Left lobe of liver (tissue), 2 donors: ENCODE results near the gene MS4A6A. TPM values are rescaled to one million over a fixed set of nuclear protein-coding genes. Genes with fewer than 3 reads are reported as not detected.
A peak's percentile ranks its signal among the peaks of the same experiment; 100 is the strongest.
"Not testable (repeated sequence)": the region's sequence is repeated elsewhere in the genome, so short reads cannot be mapped to it uniquely, and the experiment has no call there.

Source experiments
- ATAC-seq: fragments of 200-7000 bp; cut with Tn5 transposase; one replicate; pipeline ENCODE4 v1.9.1; 2020; ENCODE audit warnings: mild to moderate bottlenecking, moderate library complexity
- DNase-seq: peaks from one replicate; pipeline ENCODE4 v3.0.0-alpha.2; 2020; ENCODE audit warnings: low spot score
- total RNA-seq: library from RNA; stranded (reverse); gene quantifications from one replicate; pipeline ENCODE4 v1.2.1, GENCODE V29; 2021
- donor health status: DM: no; HTN: no; CAD: no; lungs with moderate emphysema.
- donor health status: DM: no; HTN: yes; CAD: no.

The MS4A6A gene, protein sequence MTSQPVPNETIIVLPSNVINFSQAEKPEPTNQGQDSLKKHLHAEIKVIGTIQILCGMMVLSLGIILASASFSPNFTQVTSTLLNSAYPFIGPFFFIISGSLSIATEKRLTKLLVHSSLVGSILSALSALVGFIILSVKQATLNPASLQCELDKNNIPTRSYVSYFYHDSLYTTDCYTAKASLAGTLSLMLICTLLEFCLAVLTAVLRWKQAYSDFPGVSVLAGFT
- total RNA-seq, result 37.7 TPM

DNA sequence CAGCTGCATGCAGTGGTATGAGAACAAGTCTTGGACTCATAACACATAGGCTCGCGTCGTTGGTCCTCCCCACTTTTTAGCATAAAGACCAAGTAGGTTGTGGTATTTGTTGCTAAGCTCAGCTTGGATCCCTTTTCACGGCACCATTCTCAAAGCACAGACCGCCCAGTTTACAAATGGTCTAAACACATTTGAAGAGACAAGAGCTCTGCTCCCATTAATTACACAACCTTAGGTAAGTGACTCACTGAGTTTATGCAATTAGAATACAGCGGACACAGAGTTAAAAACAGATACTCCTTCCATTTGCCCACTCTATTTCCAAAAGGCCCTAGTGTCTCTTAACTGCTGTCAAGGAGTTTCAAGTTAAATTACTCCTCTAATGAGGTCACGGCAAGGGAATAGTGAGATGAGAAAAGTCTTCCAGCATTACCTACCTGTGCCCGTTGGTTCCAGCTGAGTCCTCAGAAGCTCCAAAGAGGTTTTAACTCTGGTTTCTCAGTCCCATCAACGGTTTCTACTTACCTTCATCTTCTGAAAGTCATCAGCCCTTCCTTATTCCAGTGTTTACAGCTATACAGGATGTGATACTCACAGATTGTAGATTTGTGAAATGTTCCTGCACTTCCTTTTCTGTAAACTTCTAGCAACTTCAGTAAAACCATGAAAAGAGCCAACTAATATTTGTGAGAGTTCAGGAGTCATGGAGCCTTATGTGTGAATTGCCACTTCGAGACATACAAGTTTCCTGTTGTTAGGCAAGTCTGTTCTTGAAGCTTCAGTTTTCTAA, at the start of gene MS4A6A:
MS4A6A (minus strand) TSS at position 543 of the 790 bp plus-strand sequence. CDS start 1,356 bp downstream, outside the sequence.
- ATAC-seq, result peak; percentile 57
- no peak for DNase-seq

- ATAC-seq, result no peak
- no peak for DNase-seq
Measured at GRCh38 chr11:60230681-60231080, 47.8 kb upstream of the MS4A6A start.

GRCh38 chr11:60222141-60222540, 39.3 kb upstream of the MS4A6A start:
- no peak for ATAC-seq
- no peak for DNase-seq

- ATAC-seq (no peak), DNase-seq (no peak)
Measured at GRCh38 chr11:60221692-60222091, 38.8 kb upstream of the MS4A6A start.

GRCh38 chr11:60221181-60221580, 38.3 kb upstream of the MS4A6A start:
- ATAC-seq, result no peak
- no peak for DNase-seq

DNA sequence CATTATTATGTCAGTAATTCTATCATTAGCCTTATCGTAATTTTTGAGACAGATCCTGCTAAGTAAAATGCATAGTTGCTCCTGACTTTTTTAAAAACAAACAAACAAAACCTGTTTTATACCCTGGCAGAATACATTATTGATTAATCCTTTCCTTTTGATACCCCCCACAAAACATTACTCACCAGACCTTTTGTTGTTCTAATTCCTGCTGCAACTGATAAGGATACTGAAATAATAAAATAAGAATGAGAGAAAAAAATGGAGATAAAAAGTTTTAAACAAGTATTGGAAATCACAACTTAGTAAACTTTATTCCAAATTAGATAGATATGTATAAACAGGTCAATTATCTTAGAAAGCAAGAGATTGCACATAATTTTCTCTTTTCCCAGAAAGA, 31.5 kb upstream of the MS4A6A start:
- no peak for DNase-seq

DNA sequence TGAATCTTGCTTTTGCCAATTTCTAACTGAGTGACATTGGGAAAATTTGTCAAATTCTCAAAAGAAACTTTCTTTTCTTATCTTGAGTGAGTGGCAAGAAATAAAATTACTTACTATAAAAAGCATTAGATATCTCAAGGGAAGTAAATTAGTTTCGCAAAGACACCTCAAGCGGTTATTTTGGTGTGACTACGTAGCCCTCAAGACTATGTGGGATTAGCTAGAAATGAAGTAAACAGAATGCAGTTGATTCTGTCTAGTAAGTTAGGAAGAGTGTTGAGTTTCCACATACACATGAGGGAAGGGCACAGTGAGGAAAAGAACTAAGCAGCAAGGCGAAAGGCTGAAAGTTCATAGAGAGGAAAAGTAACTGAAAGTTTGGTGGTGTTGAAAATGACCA, 28.3 kb upstream of the MS4A6A start:
- ATAC-seq (no peak), DNase-seq (no peak)

More for the DNA sequence above, 31.5 kb upstream of the MS4A6A start:
- no peak for ATAC-seq

- ATAC-seq (no peak), DNase-seq (no peak)
Measured at GRCh38 chr11:60209977-60210376, 27.1 kb upstream of the MS4A6A start.

DNA sequence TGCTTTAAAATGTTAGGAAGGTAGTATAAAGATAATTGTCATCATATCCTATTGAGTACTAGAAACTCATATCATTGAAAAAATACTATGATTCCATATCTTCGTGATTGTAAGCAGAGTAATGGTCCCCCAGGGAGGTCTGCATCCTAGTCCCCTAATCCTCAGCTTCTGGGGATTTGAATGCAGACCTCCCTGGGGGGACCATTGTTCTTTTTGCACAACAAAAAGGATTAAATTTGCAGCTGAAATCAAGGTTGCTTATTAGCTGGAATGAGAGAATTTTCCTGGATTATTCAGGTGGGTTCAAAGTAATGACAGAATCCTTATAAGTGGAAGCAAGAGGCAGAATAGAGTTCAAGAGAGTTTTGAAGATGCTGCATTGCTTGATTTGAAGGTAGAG, 26.1 kb upstream of the MS4A6A start:
- ATAC-seq (no peak), DNase-seq (no peak)

- ATAC-seq (no peak), DNase-seq (no peak)
Measured at GRCh38 chr11:60208146-60208895, 25.4 kb upstream of the MS4A6A start.

DNA sequence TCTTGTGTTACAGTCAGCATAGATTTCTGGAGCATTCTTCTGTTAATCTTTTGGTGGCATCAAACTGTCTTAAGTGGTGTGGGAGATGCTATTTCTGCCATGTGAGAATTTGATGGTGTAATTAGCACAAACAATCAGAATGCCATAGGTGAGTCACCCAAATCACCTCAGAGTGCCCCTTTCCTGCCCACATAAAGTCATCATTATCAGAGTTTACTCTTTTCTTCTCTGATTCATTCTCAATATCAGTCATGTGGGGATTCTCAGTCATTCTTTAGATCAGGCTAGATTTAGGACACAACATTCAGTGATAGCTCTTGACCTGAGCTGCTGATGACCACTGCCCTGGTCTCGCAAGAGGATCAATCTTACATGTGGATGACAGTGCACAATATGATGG, 23.7 kb upstream of the MS4A6A start:
- DNase-seq (no peak), ATAC-seq (no peak)

- ATAC-seq, result no peak
- no peak for DNase-seq
Measured at GRCh38 chr11:60204922-60205321, 22.0 kb upstream of the MS4A6A start.

GRCh38 chr11:60201334-60201733, 18.5 kb upstream of the MS4A6A start:
- DNase-seq, ATAC-seq: not testable (repeated sequence)

GRCh38 chr11:60197442-60197841, 14.6 kb upstream of the MS4A6A start:
- ATAC-seq, result no peak

GRCh38 chr11:60195923-60196368, 13.1 kb upstream of the MS4A6A start:
- ATAC-seq (peak; percentile 34), DNase-seq (no peak)

More at GRCh38 chr11:60197442-60197841, 14.6 kb upstream of the MS4A6A start:
- no peak for DNase-seq

- ATAC-seq (no peak), DNase-seq (no peak)
Measured at GRCh38 chr11:60194511-60194910, 11.6 kb upstream of the MS4A6A start.

DNA sequence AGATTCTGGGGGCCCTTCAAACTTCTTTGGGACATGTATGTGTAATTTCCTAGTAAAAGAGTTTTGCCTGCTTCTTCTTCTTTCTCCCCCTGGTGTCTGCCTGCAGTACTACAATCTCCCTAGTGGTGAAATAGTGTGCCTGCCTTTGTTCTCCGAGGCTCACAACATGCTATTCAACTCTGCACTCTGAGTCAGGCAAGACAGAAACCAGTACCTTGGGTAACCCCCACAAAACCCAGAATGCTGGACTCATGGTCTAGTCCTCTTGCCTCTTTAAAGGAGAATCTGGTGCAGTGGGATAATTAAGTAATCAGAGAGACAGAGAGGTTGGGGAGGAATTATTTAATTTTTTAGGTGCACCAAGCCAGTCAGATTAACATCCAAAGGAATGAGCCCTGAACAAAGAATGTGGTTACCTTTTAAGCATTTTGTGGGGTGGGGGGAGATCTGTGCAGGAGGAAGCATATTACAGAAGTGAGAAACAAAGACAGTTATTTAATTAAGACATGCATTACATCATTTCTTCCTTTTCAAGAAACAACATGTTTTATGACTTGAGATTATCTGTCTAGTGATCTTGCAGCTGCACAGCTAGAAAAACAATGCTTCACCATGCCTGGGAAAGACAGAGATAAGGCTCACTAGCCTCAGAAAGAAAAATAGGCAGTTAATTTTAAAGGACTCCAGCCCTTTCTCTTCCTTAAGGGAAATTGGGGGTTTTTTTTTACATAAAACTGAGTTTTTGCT, 11.0 kb upstream of the MS4A6A start:
- ATAC-seq (peak; percentile 99), DNase-seq (peak; percentile 60)

- not testable (repeated sequence) for ATAC-seq, DNase-seq
Measured at GRCh38 chr11:60192564-60192963, 9.7 kb upstream of the MS4A6A start.

- not testable (repeated sequence) for ATAC-seq, DNase-seq
Measured at GRCh38 chr11:60188481-60188880, 5.6 kb upstream of the MS4A6A start.

- DNase-seq, ATAC-seq: not testable (repeated sequence)
Measured at GRCh38 chr11:60186128-60186527, 3.2 kb upstream of the MS4A6A start.

GRCh38 chr11:60185512-60185827, 2.6 kb upstream of the MS4A6A start:
- DNase-seq, ATAC-seq: not testable (repeated sequence)
